HG02759 (cell line): ENCODE measurements around the gene RTP3.
"Not testable (repeated sequence)": the region's sequence is repeated elsewhere in the genome, so short reads cannot be mapped to it uniquely, and the experiment has no call there.

Experiments used
- ATAC-seq: cut with Tn5 transposase; IDR thresholded peaks from one replicate; pipeline ENCODE4 v1.9.1; 2021; ENCODE audit warnings: mild to moderate bottlenecking, moderate library complexity; ENCODE audit not compliant: unreplicated experiment

The RTP3 gene

GRCh38 chr3:46490338-46491084, 7.3 kb upstream of the RTP3 start:
- no peak for ATAC-seq

- no peak for ATAC-seq
Observed at GRCh38 chr3:46491089-46492070, 6.4 kb upstream of the RTP3 start.

GRCh38 chr3:46492890-46493547, 4.8 kb upstream of the RTP3 start:
- ATAC-seq: no peak

GRCh38 chr3:46494491-46494890, 3.3 kb upstream of the RTP3 start:
- ATAC-seq: not testable (repeated sequence)

- ATAC-seq: no peak
Observed at GRCh38 chr3:46495901-46496456, 1.8 kb upstream of the RTP3 start.

GRCh38 chr3:46496746-46497555, 825 bp upstream of the RTP3 start:
- ATAC-seq: no peak

- ATAC-seq: no peak
Observed at GRCh38 chr3:46498916-46499519, 1.2 kb downstream of the RTP3 start.

GRCh38 chr3:46500656-46501635, 3.2 kb downstream of the RTP3 start:
- ATAC-seq: no peak

GRCh38 chr3:46501702-46502101, 3.9 kb downstream of the RTP3 start:
- ATAC-seq: no peak

- ATAC-seq: no peak
Observed at GRCh38 chr3:46503200-46503874, 5.6 kb downstream of the RTP3 start.

- no peak for ATAC-seq
Observed at GRCh38 chr3:46504789-46505188, 7.0 kb downstream of the RTP3 start.

- ATAC-seq: no peak
Observed at GRCh38 chr3:46505953-46506352, 8.2 kb downstream of the RTP3 start.

GRCh38 chr3:46506526-46506925, 8.8 kb downstream of the RTP3 start:
- ATAC-seq: no peak

- ATAC-seq: no peak
Observed at GRCh38 chr3:46508850-46509591, 11.2 kb downstream of the RTP3 start.

GRCh38 chr3:46509661-46510187, 11.9 kb downstream of the RTP3 start:
- no peak for ATAC-seq

- ATAC-seq: no peak
Observed at GRCh38 chr3:46512191-46512749, 14.5 kb downstream of the RTP3 start.

GRCh38 chr3:46516521-46516920, 18.7 kb downstream of the RTP3 start:
- ATAC-seq: no peak
